GM12875 (cell line): Measurements from ENCODE around the gene PLPPR1.

Experiments used
- H3K4me3 ChIP-seq: one replicate; pipeline ENCODE4 v1.5.1; 2011; ENCODE audit warnings: low read depth, low read length, control low read depth
- CTCF ChIP-seq: IDR thresholded peaks from 2 replicates; pipeline ENCODE4 v1.5.1; 2011; ENCODE audit warnings: low read depth, mild to moderate bottlenecking, control low read depth, inconsistent platforms, low read length, moderate library complexity, borderline replicate concordance; ENCODE audit not compliant: insufficient read depth

PLPPR1 gene

GRCh38 chr9:101028346-101029314 lies at the start of gene PLPPR1:
TSS of gene PLPPR1 (plus strand) at chr9:101028727.
- no peak for TF ChIP-seq CTCF
- no peak within 1 kb of the TSS for H3K4me3 ChIP-seq

- H3K4me3 ChIP-seq = no peak overlapping the region
- TF ChIP-seq CTCF = no peak
Observed at GRCh38 chr9:100989731-100990130, 38.8 kb upstream of the PLPPR1 start.

GRCh38 chr9:100990605-100991381 lies 37.7 kb upstream of the PLPPR1 start:
- no peak overlapping the region for H3K4me3 ChIP-seq
- no peak for TF ChIP-seq CTCF

- no peak for TF ChIP-seq CTCF
- H3K4me3 ChIP-seq = no peak overlapping the region
Observed at GRCh38 chr9:100992632-100993031, 35.9 kb upstream of the PLPPR1 start.

GRCh38 chr9:100999906-101000544 lies 28.5 kb upstream of the PLPPR1 start:
- H3K4me3 ChIP-seq = no peak overlapping the region
- TF ChIP-seq CTCF = no peak

- TF ChIP-seq CTCF = no peak
- no peak overlapping the region for H3K4me3 ChIP-seq
Observed at GRCh38 chr9:101005246-101005645, 23.3 kb upstream of the PLPPR1 start.
